ENCODE measurements around the gene MTAP.

The MTAP gene

GRCh38 chr9:21802418-21803000 lies at the start of gene MTAP:
Gene MTAP (plus strand): TSS chr9:21802636. CDS start chr9:21802749, 113 bp downstream.
- DNase-seq, result peak; percentile 33 to 64 (median 48)

DNA sequence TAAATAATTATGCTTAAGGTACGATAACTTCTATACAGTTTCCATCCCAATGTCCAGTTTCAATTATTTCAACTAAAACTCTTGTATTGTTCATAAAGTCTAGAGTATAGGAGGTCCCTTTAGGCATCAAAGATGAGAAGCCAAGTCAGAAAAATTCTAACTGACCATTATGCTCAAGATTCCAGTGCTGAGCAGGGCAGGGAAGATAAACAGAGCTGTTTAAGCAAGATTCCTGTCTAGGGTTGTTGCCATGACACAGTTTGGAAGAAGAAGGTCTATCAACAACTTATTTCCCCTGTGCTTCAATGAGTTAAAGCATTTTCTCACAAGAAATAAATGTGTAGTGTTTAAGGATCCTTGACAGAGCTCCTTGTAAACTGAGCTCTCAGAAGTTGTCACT lies 48.9 kb upstream of the MTAP start:
- no peak for DNase-seq

DNA sequence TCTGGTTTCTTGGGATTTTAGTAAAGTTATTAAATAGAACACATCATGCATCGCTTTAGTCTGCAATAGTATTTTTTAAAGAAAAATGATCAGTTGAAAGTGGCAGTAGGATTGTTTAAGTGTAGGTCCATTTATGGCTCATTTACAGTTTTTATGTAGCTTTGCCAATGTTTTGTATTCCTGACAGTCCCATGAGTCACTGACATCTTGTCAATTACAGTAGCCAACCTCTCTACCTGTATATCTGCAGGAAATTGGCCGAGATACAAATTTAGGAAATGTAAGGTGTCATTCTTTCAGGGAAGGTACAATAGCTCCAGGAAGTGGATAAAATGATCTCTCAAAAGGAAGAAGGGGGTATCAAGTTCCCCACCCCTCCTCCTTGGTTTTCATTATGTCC lies 47.7 kb upstream of the MTAP start:
- DNase-seq, result no peak

DNA sequence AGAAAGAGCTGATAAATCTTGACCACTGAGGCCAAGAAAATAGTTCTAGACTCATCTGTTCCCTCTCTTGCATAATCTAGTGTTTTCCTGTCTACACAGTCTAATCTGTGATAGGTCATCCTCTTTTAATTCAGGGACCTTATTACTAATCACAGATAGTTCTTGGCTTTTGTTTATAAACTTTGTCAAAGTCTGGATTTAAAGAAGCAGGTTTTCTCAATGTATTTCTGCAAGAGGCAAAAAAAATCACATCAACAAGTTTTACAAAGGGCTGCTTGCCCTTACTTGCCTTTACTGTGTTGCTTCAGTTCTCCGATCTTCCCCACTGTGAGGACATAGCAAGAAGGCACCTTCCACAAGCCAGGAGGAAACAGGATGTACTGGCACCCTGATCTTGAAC lies 43.9 kb upstream of the MTAP start:
- DNase-seq, result no peak

- DNase-seq, result no peak
These were observed 41.0 kb upstream of the MTAP start for GRCh38 chr9:21761309-21761901.

DNA sequence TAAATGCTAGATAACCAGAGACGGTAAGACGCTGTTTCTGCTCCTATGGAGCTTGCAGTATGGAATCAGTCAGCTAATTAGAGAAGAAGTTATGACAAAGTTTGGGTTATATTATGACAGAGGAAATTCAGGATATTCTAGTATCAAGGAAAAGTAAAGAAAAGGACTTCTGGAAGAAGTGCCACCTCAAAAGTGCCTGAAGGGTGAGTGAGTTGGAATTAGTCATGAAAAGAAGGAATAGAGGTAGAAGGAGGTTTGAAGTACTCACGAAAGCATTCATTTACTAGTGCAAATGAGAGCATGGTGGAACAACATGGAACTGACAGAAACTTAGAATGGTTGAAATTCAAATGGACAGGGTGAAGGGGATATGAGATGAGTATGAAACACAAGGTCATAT lies 40.4 kb upstream of the MTAP start:
- no peak for DNase-seq

- DNase-seq, result no peak
These were observed 37.6 kb upstream of the MTAP start for GRCh38 chr9:21764846-21765245.

DNA sequence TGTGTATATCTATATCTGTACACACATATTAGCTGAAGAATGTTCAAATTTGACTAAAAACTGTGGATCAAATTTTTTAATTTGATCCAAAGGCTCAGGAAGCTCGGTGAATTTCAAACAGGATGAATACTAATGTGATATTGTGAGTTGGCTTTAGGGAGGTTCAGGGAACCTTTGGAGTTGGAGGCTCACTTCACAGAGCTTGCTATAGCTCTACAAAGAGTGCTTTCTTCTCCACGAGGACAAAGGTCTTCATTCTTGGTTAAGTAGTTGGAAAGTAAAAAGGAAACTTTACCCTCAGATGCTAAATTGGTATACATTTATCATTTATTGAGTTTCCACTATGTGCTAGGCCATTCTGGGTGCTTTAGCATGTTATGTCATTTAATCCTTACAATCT lies 36.3 kb upstream of the MTAP start:
- no peak for DNase-seq

GRCh38 chr9:21770871-21771560 lies 31.4 kb upstream of the MTAP start:
- no peak for DNase-seq

DNA sequence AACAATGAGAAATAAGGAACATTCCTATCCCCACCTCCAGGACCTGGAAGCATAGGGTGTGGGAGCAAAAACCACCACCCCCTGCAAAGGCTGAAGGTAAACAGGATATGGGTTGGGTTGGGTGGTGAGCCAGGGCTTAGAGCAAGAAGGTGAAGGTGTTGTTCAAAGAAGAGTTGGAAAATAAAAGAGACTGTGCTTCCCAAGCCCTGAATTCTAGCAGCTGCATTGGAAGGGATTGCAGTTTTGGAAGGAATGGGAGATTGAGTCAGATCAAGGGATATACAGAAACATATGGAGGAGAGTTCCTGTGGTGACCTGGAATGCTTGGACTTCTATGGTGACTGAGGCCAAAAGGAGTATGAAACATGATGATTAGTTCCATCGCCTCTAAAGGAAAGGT lies 24.7 kb upstream of the MTAP start:
- no peak for DNase-seq

DNA sequence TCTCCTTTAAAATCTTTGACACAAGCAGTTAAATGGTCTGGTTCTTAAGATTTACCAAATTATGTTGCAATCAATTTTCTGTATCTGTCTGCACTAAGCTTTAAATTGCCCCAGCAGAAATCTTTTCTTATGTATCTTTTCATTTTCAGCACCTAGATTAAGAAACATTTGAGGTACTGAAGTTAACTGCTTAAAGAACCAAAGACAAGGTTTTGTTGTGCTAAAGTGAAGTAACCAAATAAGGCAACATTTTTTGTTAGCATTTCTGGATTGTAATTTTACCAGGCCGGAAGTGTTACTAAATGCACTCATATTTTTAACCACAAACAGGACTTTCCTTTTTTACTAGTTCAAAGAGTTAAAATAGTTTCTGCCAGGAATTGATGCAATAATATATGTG lies 24.1 kb upstream of the MTAP start:
- no peak for DNase-seq

GRCh38 chr9:21779397-21779796 lies 23.0 kb upstream of the MTAP start:
- no peak for DNase-seq

DNA sequence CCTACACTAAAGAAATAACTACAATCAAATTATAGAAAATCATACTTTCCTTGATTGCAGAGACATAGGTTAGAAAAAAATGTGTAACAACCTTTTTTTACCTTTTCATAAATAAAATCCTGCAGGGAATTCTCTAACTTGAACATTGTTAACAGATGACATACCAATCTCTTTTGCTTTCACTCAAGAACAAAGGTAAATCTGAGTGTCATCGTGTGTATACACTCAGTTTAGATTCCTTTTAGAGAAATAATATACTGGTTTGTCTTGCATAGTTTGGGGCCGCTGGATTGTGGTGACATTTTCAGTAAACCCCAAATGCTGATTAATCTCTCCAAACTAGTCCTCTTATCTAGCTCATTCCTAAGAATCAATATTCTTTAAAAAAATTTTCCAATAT lies 20.8 kb upstream of the MTAP start:
- no peak for DNase-seq

DNA sequence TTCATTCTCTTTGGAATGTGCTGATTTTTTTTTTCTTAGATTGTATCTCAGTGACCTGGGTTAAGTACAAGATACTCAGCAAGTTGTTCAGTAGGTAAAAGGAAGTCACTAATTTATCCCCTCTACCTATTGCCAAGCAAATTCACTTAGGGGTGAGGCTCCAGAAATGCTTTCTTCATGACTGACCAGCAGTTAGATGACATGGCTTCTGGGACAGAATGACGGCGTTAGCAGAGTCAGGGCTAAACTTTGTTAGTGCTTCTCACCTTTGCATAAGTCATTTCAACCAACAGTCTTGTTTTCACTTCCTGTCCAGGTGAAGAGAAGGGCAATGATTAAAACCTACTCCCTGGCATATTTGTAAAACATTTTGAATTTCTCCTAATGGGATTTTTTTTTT lies 20.2 kb upstream of the MTAP start:
- no peak for DNase-seq

DNA sequence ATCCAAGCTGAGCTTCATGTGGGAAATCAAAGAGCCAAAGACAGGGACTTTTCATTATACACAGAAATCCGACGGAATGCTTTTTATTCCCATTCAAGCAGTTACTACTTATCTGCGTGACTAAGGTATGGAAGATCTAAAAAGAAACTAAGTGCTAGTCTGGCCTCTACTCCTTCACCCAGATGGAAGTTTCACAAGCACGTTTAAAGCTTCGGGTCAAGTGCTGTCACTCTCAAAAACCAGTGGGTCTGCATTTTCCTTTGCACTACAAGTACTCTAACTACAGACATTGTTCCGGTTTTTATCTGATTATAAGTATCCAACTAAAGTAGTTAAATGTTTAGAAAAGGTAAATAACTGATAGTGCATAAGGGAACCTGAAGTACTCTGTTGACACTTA lies 13.7 kb upstream of the MTAP start:
- no peak for DNase-seq

- DNase-seq, result peak in 2 of 4 experiments; percentile 4 to 9
These were observed 12.8 kb upstream of the MTAP start for GRCh38 chr9:21789541-21790037.

DNA sequence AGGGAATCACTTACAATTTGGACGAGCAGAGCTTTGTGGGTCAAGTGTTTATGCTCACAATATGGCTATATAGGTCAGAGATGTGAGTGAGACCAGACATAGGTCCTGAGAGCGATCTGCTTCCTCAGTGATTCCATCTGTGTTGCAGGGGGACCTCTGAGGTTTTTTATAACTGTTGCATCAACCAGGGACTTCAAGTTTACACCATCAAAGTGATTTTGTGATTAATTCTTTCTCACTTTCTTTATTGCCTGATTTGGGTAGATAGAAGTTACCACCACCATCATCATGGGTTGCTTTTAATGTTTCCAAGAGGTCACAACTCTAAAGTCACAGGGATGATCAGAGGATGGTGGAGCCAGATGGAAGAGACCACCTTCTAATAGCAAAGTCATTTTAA lies 7.0 kb upstream of the MTAP start:
- DNase-seq, result no peak

DNA sequence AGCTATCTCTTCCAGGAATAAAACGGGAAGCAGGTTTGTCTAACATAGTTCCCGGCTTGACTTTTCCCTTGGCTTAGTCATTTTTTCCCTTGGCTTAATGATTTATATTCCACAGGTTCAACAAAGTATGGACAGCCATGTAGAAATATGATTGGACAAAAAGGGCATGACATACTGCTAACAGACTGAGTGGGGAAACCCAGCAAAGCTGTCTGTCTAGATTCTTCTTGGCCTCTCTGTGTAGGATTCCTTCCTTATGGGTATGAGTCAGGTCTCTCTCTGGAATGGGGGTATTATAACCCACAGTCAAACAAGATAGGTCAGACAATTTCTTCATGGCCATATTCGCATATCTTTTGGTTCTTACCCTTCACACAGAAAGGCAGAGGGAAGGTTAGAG lies 5.7 kb upstream of the MTAP start:
- no peak for DNase-seq

DNA sequence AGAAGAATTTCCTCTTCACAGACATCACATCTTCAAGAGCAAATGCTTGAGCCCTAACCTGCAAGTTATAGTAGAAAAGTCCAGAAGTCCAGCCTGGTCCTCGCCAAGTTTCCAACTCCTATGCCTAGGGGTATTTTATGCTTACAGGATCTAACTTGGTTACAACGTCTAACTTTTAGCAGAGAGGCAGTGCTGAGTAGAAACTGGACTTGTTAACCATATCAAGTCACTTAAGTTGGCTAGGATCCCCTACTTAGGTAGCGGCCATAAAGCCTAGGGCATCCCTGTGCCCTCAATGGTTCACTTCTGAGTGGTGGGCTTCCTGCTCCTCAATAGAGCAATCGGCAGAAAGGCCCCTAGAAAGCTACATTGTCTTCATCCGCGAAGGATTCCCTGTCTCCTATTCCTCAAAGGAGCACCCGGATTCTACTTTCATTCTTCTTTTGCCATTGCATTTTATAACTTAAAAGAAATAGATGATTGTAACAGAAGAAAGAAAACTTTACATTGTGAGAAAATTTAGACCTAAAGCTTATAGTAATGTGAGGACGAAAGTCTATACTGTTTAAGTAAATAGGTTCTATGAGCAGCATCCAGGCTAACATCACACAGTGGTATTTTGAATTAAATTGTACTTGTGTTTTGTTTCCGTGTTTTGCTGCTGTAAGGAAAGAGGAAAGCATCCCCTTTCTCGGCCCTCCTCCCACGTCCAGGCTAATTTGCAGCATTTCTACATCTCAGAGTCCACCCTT lies 1.3 kb upstream of the MTAP start:
- DNase-seq, result no peak

DNA sequence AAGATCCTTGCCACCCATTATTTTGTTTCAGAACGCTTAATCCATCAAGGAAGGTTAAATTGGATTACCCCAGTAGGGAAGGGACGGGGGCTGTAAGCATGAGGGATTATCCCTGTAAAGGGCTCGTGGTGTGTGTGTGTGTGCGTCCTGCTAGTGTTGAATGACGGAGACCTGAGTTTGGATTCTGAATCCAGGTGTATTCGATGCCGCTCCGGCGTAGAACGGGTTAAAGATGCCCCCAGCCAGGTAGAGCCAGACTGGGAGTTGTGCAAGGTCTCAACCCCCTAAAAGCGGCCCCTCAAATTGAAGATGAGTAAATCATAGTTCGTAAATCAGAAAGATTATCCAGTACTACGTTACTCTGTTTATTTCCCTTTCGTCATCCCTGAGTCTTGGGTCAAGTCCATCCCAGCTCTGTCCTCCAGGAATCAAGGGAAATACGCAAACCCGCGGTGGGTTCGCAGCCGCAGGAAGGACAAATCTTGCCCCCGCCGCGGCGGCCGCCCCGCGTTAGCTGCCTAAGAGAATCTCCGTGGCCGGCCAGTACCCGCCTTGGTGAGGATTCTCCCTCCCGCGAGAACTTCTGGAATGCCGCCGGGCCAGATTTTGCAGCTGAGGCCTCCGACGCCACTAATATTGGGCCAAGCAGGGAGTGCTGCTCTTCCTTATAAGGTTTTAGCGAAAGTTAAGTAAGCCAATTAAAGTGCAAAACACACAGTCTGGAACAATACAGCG lies 586 bp upstream of the MTAP start:
- DNase-seq, result no peak

DNA sequence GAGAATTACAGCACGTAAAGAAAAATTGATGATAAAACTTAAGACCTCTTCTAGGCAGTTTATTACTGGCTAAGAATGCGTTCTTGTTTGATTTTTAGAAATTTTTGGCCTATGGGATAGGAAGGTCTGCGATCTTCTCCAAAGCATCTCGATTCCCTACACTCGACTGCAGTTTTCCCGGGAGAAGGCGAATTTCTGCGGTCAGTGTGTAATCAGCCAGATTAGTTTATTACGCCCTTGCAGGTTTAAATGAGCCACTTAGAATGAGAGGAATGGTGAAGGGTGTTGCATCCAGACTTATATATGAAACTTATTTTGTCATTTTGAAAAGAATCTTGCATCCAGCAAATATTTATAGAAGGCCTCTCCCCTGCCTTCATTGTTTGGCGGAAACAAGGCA lies 1.2 kb downstream of the MTAP start:
- no peak for DNase-seq

DNA sequence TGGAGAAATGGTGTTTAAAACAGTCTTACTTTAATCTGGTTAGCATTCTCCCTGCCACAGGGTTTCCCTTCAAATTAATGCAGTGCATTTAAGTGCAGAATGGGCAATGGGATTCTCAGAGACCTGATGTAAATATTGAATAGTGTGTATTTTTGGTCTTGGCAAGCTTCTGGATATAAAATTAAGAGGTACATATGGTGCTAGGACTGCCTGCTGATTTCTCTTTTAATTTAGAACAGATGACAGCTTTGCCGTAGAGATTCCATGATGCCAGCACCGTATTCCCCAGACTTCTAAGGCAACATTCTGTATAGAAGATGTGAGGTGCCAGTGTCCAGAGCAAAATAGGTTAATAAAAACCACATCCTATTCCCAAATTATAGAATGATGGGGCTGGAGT lies 1.9 kb downstream of the MTAP start:
- DNase-seq, result no peak

GRCh38 chr9:21804791-21805190 lies 2.4 kb downstream of the MTAP start:
- DNase-seq, result no peak

Measured in activated CD4-positive, CD25-positive, alpha-beta regulatory T cell (primary cell).